Nephron progenitor cell (in vitro differentiated cells): ENCODE results near the gene NOX3.

Source experiments
- DNase-seq: peaks from one replicate; pipeline ENCODE4 v3.0.0; 2021
- H3K27ac Mint-ChIP-seq: 2 replicates; pipeline ENCODE4 v1.8.0; 2021; ENCODE audit warnings: mild to moderate bottlenecking, moderate library complexity, mixed read lengths
- H3K27me3 Mint-ChIP-seq: 2 replicates; pipeline ENCODE4 v1.8.0; 2021; ENCODE audit warnings: mild to moderate bottlenecking, low read depth, mixed read lengths; ENCODE audit not compliant: poor library complexity
- H3K36me3 Mint-ChIP-seq: 2 replicates; pipeline ENCODE4 v1.8.0; 2021; ENCODE audit warnings: low read depth, mixed read lengths
- H3K4me1 Mint-ChIP-seq: 2 replicates; pipeline ENCODE4 v1.8.0; 2021; ENCODE audit warnings: mixed read lengths
- H3K4me3 Mint-ChIP-seq: 2 replicates; pipeline ENCODE4 v1.8.0; 2021; ENCODE audit warnings: mild to moderate bottlenecking, moderate library complexity, mixed read lengths
- H3K9me3 Mint-ChIP-seq: 2 replicates; pipeline ENCODE4 v1.8.0; 2021; ENCODE audit warnings: mild to moderate bottlenecking, moderate library complexity, mixed read lengths
- TF ChIP-seq, protein P1 (sequence below): fragments of 200-600 bp; sonication (generic); IDR thresholded peaks from 2 replicates; pipeline ENCODE4 v1.5.0; 2021; ENCODE audit warnings: antibody characterized with exemption

Gene NOX3

DNA sequence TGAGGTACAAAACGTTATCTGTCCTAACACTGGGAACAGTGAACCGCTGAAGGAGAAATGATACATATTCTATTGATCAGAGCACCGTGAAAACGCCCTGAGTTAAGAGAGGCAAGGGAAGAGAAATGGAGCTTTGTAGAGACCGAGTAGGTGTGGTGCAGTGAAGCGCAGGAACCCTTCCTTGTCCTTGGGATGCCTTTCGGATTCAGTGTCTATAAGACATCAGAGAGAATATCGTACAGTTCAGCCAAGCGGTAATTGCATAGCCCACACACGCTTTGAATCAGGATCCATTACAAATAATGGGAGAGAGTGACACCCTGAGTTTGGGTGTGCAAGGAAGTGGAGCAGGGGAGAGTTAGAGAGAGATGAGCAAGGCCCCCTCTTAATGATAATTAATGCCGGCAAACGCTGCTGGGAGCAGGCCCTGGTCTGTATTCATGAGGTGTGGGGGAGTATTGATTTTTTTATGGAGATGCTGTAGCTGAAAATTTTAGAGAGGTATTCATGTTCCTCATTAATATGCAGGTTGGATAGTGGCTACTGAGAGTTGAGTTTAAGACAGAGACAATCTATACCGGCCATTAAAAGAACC, 20.7 kb downstream of the NOX3 start:
- TF ChIP-seq, protein P1, sequence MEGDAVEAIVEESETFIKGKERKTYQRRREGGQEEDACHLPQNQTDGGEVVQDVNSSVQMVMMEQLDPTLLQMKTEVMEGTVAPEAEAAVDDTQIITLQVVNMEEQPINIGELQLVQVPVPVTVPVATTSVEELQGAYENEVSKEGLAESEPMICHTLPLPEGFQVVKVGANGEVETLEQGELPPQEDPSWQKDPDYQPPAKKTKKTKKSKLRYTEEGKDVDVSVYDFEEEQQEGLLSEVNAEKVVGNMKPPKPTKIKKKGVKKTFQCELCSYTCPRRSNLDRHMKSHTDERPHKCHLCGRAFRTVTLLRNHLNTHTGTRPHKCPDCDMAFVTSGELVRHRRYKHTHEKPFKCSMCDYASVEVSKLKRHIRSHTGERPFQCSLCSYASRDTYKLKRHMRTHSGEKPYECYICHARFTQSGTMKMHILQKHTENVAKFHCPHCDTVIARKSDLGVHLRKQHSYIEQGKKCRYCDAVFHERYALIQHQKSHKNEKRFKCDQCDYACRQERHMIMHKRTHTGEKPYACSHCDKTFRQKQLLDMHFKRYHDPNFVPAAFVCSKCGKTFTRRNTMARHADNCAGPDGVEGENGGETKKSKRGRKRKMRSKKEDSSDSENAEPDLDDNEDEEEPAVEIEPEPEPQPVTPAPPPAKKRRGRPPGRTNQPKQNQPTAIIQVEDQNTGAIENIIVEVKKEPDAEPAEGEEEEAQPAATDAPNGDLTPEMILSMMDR, result no peak
- Mint-ChIP-seq H3K4me1 (peaks cover 8% of the 10 kb centered on the region), H3K4me3 (no peak overlapping the region), H3K9me3 (no peaks in the 10 kb centered on the region), H3K27ac (no peak overlapping the region), H3K27me3 (peaks cover 7% of the 10 kb centered on the region), H3K36me3 (no peaks in the 10 kb centered on the region)
- DNase-seq, result no peak

DNA sequence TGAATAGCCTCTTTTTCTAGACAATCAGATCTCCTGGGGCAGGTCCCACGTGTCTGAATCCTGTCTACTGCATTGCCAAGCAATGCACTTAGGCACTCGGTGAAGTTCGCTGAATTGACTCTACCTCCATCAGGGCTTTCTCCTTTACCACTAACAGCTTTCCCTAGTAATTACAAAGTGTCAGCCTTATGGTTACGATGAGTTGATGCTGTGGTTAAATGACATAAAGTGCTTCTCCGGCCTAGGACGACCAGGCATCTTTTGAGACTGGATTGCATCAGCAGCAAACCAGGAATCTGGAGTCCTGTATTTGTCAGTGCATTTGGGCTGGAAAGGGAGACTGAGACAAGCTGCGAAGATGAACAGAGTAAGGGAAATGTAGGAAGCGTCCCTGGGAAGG, 21.5 kb downstream of the NOX3 start:
- Mint-ChIP-seq H3K4me3 (no peak overlapping the region), H3K27ac (peak overlapping the region; percentile 44), H3K4me1 (peaks cover 11% of the 10 kb centered on the region), H3K36me3 (no peaks in the 10 kb centered on the region), H3K27me3 (peaks cover 7% of the 10 kb centered on the region), H3K9me3 (no peaks in the 10 kb centered on the region)
- no peak for DNase-seq
- TF ChIP-seq, protein P1, result no peak

DNA sequence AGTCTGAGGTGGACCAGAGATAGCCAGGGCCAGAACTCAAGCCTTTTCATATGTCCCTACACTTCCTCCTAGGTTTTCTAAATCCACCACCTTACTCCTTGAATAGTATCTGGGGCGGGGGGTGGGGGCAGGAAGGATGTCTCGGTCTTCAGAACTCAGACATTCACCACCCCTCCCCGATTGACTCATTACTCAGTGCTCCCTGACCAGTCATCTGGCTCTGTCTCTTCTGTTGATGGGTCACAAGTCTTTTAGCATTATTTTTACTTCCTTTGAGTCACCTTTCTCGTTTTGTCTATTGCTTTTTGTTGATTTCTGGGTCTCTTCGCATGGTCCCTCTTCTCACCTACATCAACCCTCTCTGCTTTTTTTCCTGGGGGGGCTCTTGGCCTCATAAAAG, 23.3 kb downstream of the NOX3 start:
- no peaks in the 10 kb centered on the region for H3K9me3 Mint-ChIP-seq

DNA sequence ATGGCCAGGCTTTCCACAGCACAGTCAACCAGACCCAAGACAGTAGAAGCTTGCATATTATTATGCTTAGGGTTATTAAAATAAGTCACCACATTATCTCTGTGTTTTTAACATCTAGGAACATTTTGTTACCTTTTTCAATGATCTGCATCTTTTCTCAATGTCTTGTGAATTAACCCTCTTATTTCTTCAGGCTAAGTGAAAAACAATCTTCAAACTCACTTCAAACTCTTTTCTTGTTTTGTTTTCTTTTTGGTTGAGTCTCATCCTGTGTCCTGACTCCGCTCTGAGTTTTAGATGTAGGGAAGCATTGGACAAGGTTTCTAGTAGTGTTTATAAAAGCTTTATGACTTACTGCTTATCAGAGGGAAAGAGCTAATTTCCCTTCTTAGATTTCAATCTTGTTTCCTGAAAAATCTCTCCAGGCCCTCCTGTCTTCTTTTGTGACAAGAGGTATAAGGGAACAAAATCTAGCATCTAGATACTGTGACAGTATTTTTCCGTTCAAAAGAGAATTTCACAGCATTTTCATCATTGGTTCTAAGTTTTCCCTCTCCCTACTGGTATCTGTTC, 26.2 kb downstream of the NOX3 start:
- no peak for DNase-seq
- TF ChIP-seq, protein P1, result no peak
- Mint-ChIP-seq H3K36me3 (no peaks in the 10 kb centered on the region), H3K27ac (no peak overlapping the region), H3K27me3 (peaks cover 4% of the 10 kb centered on the region), H3K4me3 (no peak overlapping the region), H3K4me1 (peaks cover 11% of the 10 kb centered on the region), H3K9me3 (no peaks in the 10 kb centered on the region)

More for the DNA sequence above, 23.3 kb downstream of the NOX3 start:
- TF ChIP-seq, protein P1, result no peak
- Mint-ChIP-seq H3K27ac (no peak overlapping the region), H3K4me3 (no peak overlapping the region), H3K27me3 (peaks cover 4% of the 10 kb centered on the region), H3K4me1 (peaks cover 11% of the 10 kb centered on the region), H3K36me3 (no peaks in the 10 kb centered on the region)
- no peak for DNase-seq

DNA sequence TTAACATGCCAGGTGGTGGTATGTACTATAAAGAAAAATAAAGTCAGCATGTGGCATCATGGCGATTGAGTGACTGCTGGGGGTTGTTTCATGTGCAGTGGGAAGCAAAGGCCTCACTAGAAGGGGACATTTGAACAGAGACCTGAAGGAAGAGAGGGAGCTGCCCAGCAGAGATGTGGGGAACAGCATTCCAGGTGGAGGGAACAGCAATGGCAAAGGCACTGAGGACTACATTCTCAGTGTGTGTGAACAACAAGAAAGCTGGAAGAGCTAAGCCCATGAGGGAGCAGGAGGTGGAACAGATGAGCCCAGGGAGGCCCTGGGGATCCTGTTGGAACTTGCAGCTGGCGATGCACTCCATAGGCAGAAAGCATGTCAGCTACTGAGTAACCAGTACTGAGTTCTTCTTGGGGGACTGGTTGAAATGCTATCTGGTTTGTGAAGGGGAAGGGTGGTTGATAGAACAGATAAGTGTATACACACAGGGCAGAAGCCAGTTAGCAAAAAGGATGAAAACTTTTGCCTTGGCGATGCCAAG, 29.2 kb downstream of the NOX3 start:
- no peak for DNase-seq
- Mint-ChIP-seq H3K36me3 (no peaks in the 10 kb centered on the region), H3K27ac (no peak overlapping the region), H3K9me3 (no peaks in the 10 kb centered on the region), H3K4me1 (peaks cover 25% of the 10 kb centered on the region), H3K4me3 (no peak overlapping the region), H3K27me3 (peaks cover 13% of the 10 kb centered on the region)
- TF ChIP-seq, protein P1, result no peak

DNA sequence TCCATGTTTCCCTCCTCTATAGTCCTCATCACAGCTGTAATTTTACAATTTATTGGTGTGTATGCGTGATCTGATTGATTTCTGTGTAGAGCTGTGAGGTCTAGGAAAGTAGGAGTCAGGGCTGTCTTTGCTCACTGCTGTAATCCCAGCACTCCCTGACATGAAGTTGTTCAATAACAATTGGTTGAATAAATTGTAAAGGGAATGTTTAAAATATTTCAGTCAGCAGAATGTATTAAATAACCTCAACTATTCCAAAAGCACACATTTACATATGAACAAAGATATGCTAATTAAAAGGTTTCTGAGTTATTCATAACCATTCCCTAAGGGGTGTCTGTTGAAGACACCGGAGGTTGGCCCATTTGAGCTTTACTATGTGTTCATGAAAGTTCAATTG, 31.5 kb downstream of the NOX3 start:
- no peak for DNase-seq
- Mint-ChIP-seq H3K4me3 (no peak overlapping the region), H3K9me3 (no peaks in the 10 kb centered on the region), H3K4me1 (peaks cover 26% of the 10 kb centered on the region), H3K36me3 (no peaks in the 10 kb centered on the region), H3K27me3 (peaks cover 9% of the 10 kb centered on the region), H3K27ac (no peak overlapping the region)
- TF ChIP-seq, protein P1, result no peak
